ENCODE data around the gene ATN1.

The ATN1 gene

GRCh38 chr12:6959058-6959804 lies 31.5 kb downstream of the ATN1 start:
- DNase-seq, result no peak

GRCh38 chr12:6959805-6960592 lies 32.2 kb downstream of the ATN1 start:
- no peak for DNase-seq

- DNase-seq, result no peak
Measured at GRCh38 chr12:6960593-6961277, 33.0 kb downstream of the ATN1 start.

- DNase-seq, result no peak
Measured at GRCh38 chr12:6961278-6961694, 33.5 kb downstream of the ATN1 start.

- peak; percentile 95 for DNase-seq
Measured at GRCh38 chr12:6961695-6962284, 34.0 kb downstream of the ATN1 start.

GRCh38 chr12:6962285-6963015 lies 34.7 kb downstream of the ATN1 start:
- peak; percentile 95 for DNase-seq

GRCh38 chr12:6963016-6963731 lies 35.4 kb downstream of the ATN1 start:
- DNase-seq, result peak; percentile 54

- no peak for DNase-seq
Measured at GRCh38 chr12:6963791-6964413, 36.1 kb downstream of the ATN1 start.

GRCh38 chr12:6964605-6965025 lies 36.9 kb downstream of the ATN1 start:
- DNase-seq, result no peak

- peak; percentile 76 for DNase-seq
Measured at GRCh38 chr12:6965026-6965661, 37.4 kb downstream of the ATN1 start.

GRCh38 chr12:6965714-6966113 lies 38.0 kb downstream of the ATN1 start:
- DNase-seq, result no peak

GRCh38 chr12:6966351-6966750 lies 38.6 kb downstream of the ATN1 start:
- DNase-seq, result no peak

- no peak for DNase-seq
Measured at GRCh38 chr12:6967651-6968100, 39.9 kb downstream of the ATN1 start.

GRCh38 chr12:6968426-6968825 lies 40.7 kb downstream of the ATN1 start:
- no peak for DNase-seq

- DNase-seq, result no peak
Measured at GRCh38 chr12:6970096-6970527, 42.4 kb downstream of the ATN1 start.

GRCh38 chr12:6974180-6974579 lies 46.4 kb downstream of the ATN1 start:
- no peak for DNase-seq

GRCh38 chr12:6975297-6976032 lies 47.7 kb downstream of the ATN1 start:
- no peak for DNase-seq

GRCh38 chr12:6977653-6978052 lies 49.9 kb downstream of the ATN1 start:
- no peak for DNase-seq

- no peak for DNase-seq
Measured at GRCh38 chr12:6978188-6978587, 50.4 kb downstream of the ATN1 start.

- DNase-seq, result no peak
Measured at GRCh38 chr12:6978611-6979011, 50.9 kb downstream of the ATN1 start.
